Measurements from ENCODE around the gene NMT1. TPM values are rescaled to one million over a fixed set of nuclear protein-coding genes. Genes with fewer than 3 reads are reported as not detected.
A peak's percentile ranks its signal among the peaks of the same experiment; 100 is the strongest.
"Not testable (repeated sequence)": the region's sequence is repeated elsewhere in the genome, so short reads cannot be mapped to it uniquely, and the experiment has no call there.

Gene NMT1
- total and polyA plus RNA-seq, 2 of the 13 experiments (the other 11 are each of a cell fraction or from before 2014, with no cell fraction given), result 75.7 to 142 TPM

DNA sequence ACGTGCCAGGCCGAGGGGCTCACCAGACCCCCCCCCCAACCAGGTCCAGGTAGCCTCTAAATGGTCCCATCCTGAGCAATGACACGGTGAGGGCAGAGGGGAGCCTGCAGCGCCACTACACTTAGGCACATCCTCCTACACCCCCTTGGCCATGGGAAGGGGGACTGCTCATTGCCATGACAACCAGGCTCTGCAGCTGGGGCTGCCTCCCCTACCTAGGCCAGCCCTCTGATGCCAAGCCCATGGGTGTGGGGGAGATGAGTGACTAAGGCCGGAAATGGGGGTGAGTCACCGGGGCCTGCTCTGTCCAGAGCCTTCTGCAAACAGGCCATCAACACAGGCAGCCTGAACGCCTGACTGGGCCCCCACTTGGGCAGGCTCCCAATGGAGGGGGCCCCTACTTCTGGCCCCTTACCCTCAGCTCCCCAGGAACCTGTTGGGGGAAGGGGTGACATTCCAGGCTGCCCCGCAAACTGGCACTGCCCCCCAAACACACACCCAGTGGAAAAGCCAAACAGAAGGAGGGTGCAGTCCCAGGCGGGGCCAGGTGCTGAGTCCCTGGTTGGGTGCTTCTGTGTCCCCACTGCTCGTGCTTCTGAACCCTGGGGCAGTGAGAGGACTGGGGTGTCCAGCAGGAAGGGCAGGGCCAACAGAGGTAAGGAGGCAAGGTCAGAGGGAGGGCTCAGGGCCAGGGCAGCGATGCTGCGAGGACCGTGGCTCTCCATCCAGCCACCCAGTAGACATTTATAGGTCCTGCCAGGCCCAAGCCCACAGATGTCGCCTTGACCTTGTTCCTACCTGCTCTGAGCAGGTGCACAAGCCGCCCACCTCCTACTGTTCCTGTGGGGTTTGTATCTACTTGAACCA is 63.0 kb downstream of the NMT1 start (continued):
- TF ChIP-seq, protein P1, sequence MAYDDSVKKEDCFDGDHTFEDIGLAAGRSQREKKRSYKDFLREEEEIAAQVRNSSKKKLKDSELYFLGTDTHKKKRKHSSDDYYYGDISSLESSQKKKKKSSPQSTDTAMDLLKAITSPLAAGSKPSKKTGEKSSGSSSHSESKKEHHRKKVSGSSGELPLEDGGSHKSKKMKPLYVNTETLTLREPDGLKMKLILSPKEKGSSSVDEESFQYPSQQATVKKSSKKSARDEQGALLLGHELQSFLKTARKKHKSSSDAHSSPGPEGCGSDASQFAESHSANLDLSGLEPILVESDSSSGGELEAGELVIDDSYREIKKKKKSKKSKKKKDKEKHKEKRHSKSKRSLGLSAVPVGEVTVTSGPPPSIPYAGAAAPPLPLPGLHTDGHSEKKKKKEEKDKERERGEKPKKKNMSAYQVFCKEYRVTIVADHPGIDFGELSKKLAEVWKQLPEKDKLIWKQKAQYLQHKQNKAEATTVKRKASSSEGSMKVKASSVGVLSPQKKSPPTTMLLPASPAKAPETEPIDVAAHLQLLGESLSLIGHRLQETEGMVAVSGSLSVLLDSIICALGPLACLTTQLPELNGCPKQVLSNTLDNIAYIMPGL (CRISPR knock-in tag; IDR thresholded peaks at IDR 0.05; ENCODE audit: borderline replicate concordance in 1 of 2, low read depth in 1 of 2), result peak in 1 of 2 experiments; percentile 29; a peak in 2 of 4 replicates
- no peak for TF ChIP-seq ZNF598 (CRISPR knock-in tag; IDR thresholded peaks at IDR 0.05; ENCODE audit: borderline replicate concordance)

DNA sequence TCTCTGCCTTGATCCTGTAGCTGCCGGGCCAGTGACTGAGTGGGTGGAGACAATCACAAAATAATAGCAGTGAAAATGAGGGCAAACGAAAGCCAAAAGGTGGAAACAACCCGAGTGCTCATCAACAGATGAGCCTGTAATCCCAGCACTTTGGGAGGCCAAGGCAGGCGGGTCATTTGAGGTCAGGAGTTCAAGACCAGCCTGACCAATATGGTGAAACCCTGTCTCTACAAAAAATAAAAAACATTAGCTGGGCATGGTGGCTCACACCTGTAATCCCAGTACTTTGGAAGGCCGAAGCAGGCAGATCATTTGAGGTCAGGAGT is 63.6 kb downstream of the NMT1 start:
- H2AFZ ChIP-seq (ENCODE audit: low read length), result not testable (repeated sequence)
- H3K27ac ChIP-seq (ENCODE audit: extremely low read length, insufficient read depth, low read length), result peak overlapping the region; percentile 63
- H3K9ac ChIP-seq (ENCODE audit: insufficient read depth, low read depth, low read length), result peak overlapping the region; percentile 56
- TF ChIP-seq, protein P2, sequence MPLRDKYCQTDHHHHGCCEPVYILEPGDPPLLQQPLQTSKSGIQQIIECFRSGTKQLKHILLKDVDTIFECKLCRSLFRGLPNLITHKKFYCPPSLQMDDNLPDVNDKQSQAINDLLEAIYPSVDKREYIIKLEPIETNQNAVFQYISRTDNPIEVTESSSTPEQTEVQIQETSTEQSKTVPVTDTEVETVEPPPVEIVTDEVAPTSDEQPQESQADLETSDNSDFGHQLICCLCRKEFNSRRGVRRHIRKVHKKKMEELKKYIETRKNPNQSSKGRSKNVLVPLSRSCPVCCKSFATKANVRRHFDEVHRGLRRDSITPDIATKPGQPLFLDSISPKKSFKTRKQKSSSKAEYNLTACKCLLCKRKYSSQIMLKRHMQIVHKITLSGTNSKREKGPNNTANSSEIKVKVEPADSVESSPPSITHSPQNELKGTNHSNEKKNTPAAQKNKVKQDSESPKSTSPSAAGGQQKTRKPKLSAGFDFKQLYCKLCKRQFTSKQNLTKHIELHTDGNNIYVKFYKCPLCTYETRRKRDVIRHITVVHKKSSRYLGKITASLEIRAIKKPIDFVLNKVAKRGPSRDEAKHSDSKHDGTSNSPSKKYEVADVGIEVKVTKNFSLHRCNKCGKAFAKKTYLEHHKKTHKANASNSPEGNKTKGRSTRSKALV (CRISPR knock-in tag; IDR thresholded peaks at IDR 0.05), result 0 out of 2 replicates have a peak, but pooled peaks have one; percentile 9
- TF ChIP-seq, protein P3, sequence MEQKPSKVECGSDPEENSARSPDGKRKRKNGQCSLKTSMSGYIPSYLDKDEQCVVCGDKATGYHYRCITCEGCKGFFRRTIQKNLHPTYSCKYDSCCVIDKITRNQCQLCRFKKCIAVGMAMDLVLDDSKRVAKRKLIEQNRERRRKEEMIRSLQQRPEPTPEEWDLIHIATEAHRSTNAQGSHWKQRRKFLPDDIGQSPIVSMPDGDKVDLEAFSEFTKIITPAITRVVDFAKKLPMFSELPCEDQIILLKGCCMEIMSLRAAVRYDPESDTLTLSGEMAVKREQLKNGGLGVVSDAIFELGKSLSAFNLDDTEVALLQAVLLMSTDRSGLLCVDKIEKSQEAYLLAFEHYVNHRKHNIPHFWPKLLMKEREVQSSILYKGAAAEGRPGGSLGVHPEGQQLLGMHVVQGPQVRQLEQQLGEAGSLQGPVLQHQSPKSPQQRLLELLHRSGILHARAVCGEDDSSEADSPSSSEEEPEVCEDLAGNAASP (CRISPR knock-in tag; IDR thresholded peaks at IDR 0.05; ENCODE audit: borderline replicate concordance), result peak; percentile 73; the same call in 1 of the 2 replicates
- TF ChIP-seq RXRA (CRISPR knock-in tag; IDR thresholded peaks at IDR 0.05), result 0 out of 2 replicates have a peak, but pooled peaks have one; percentile 9
- 0 out of 2 replicates have a peak, but pooled peaks have one; percentile 25 for TF ChIP-seq RBAK (CRISPR knock-in tag; IDR thresholded peaks at IDR 0.05)
- TF ChIP-seq SNAPC2 (CRISPR knock-in tag; IDR thresholded peaks at IDR 0.05), result peak; percentile 13; the same call in 1 of the 2 replicates
- TF ChIP-seq ADNP (CRISPR knock-in tag; IDR thresholded peaks at IDR 0.05), result 0 out of 2 replicates have a peak, but pooled peaks have one; percentile 40
- peak; percentile 34; the same call in 1 of the 2 replicates for TF ChIP-seq ZNF263 (CRISPR knock-in tag; IDR thresholded peaks at IDR 0.05)
- TF ChIP-seq SNAI1 (CRISPR knock-in tag; IDR thresholded peaks at IDR 0.05; ENCODE audit: borderline replicate concordance), result 0 out of 2 replicates have a peak, but pooled peaks have one; percentile 3
- 0 out of 2 replicates have a peak, but pooled peaks have one; percentile 14 for TF ChIP-seq HNF4A (CRISPR knock-in tag; IDR thresholded peaks at IDR 0.05)
- 0 out of 2 replicates have a peak, but pooled peaks have one; percentile 20 for TF ChIP-seq ZNF354B (CRISPR knock-in tag; IDR thresholded peaks at IDR 0.05)

More for the DNA sequence above, 63.6 kb downstream of the NMT1 start:
- H4K20me1 ChIP-seq (ENCODE audit: insufficient read depth, low read length); BruUV-seq (replicated peaks); H3K36me3 ChIP-seq (replicated peaks in 1 of 2; ENCODE audit: control insufficient read depth in 1 of 2, insufficient read depth in 2 of 2, low read length in 2 of 2); in situ Hi-C loops (cut with HindIII; ENCODE audit: extremely low pct_ligation_motif_present, low pct_unique_long_range_greater_than_20kb); H3K79me2 ChIP-seq (ENCODE audit: insufficient read depth, low read length); intact Hi-C loops (cut with micrococcal nuclease; ENCODE audit: unreplicated experiment); H3K9me3 ChIP-seq (ENCODE audit: low read length); FAIRE-seq; ATAC-seq; H3K27me3 ChIP-seq (ENCODE audit: control insufficient read depth in 1 of 2, insufficient read depth in 2 of 2, low read length in 2 of 2): not testable (repeated sequence)
- ChIA-PET POLR2A (interaction anchor here (0.7 to 5.1 kb wide), 5 partner anchors 10 to 47 kb away, joined by 3 to 27 read pairs (median 14); partner anchors contain the start of genes ACBD4, HEXIM1 and HEXIM2), CTCF (ENCODE audit: low intra/inter-chr PET ratio, low total read pairs) (interaction anchor here (2.0 kb wide), 1 partner anchor 10 kb away, joined by 8 read pairs; the partner anchor contains the start of gene ACBD4)
- H3K4me2 ChIP-seq (ENCODE audit: low read depth, low read length), result peak overlapping the region; percentile 78
- 8% methylated on average over 5 of the region's 5 CpGs for WGBS (ENCODE audit: low lambda C conversion rate)
- H3K4me3 ChIP-seq (replicated peaks in 1 of 3; ENCODE audit: insufficient read depth in 1 of 3, low read depth in 2 of 3, low read length in 3 of 3), result peak overlapping the region in 1 of 3 experiments; percentile 60; a peak in 1 of 6 replicates
- peak; percentile 35 for DNase-seq (ENCODE audit: low spot score)
- H3K4me1 ChIP-seq (ENCODE audit: insufficient read depth, low read length), result peaks cover 73% of the 10 kb centered on the region

Data from HepG2 (cell line).